Measurements from ENCODE around the gene CAPN10.

GRCh38 chr2:240596491-240596931 lies 10.0 kb downstream of the CAPN10 start:
- TF ChIP-seq EZH2phosphoT487 (conservative IDR thresholded peaks at IDR 0.05; ENCODE audit: low read length), result no peak
- no peak for TF ChIP-seq CTCF (IDR thresholded peaks at IDR 0.05; ENCODE audit: insufficient read depth, low read length, poor library complexity, severe bottlenecking)

All from SU-DHL-6 (cell line).